Neural progenitor cell (in vitro differentiated cells): ENCODE measurements around the gene IFI27L1. TPM values are rescaled to one million over a fixed set of nuclear protein-coding genes. Genes with fewer than 3 reads are reported as not detected.

ENCODE experiments used
- DNase-seq: peaks from one replicate; pipeline ENCODE4 v3.0.0-alpha.2; 2016; ENCODE audit warnings: low spot score
- H2AFZ ChIP-seq: fragments of 200-600 bp; sonication (generic); replicated peaks from 2 replicates; pipeline ENCODE4 v1.6.1; 2016; ENCODE audit warnings: antibody characterized with exemption
- H3F3A ChIP-seq: fragments of 200-600 bp; sonication (generic); 2 replicates; pipeline ENCODE4 v1.6.1; 2016; ENCODE audit warnings: antibody characterized with exemption, low read depth
- H3K27ac ChIP-seq: fragments of 200-600 bp; sonication (generic); 2 replicates; pipeline ENCODE4 v1.5.1; 2016; ENCODE audit warnings: mild to moderate bottlenecking
- H3K27me3 ChIP-seq: fragments of 200-600 bp; sonication (generic); 2 replicates; pipeline ENCODE4 v1.6.1; 2016; ENCODE audit warnings: mild to moderate bottlenecking, moderate library complexity
- H3K36me3 ChIP-seq: fragments of 200-600 bp; sonication (generic); 2 replicates; pipeline ENCODE4 v1.5.1; 2016
- H3K4me1 ChIP-seq: fragments of 200-600 bp; sonication (generic); 2 replicates; pipeline ENCODE4 v1.6.1; 2016; ENCODE audit warnings: mixed run types
- H3K4me2 ChIP-seq: fragments of 200-600 bp; sonication (generic); 2 replicates; pipeline ENCODE4 v1.6.1; 2016
- H3K4me3 ChIP-seq: fragments of 200-600 bp; sonication (generic); 2 replicates; pipeline ENCODE4 v1.5.1; 2016
- H3K79me2 ChIP-seq: fragments of 200-600 bp; sonication (generic); 2 replicates; pipeline ENCODE4 v1.6.1; 2016; ENCODE audit warnings: low read depth
- H3K9ac ChIP-seq: fragments of 200-600 bp; sonication (generic); 2 replicates; pipeline ENCODE4 v1.6.1; 2016
- H3K9me3 ChIP-seq: fragments of 200-600 bp; sonication (generic); 2 replicates; pipeline ENCODE4 v1.5.1; 2016; ENCODE audit warnings: low read depth
- H4K20me1 ChIP-seq: fragments of 200-600 bp; sonication (generic); 2 replicates; pipeline ENCODE4 v1.6.1; 2016; ENCODE audit warnings: low read depth
- H3K27ac Mint-ChIP-seq: 3 replicates; pipeline ENCODE4 v1.8.0; 2021; ENCODE audit warnings: mixed read lengths
- H3K27me3 Mint-ChIP-seq: 2 replicates; pipeline ENCODE4 v1.8.0; 2022; ENCODE audit warnings: low read depth, mild to moderate bottlenecking, inconsistent platforms, moderate library complexity, mixed read lengths; ENCODE audit not compliant: insufficient read depth
- H3K36me3 Mint-ChIP-seq: 3 replicates; pipeline ENCODE4 v1.8.0; 2021; ENCODE audit warnings: mixed read lengths
- H3K4me1 Mint-ChIP-seq: 3 replicates; pipeline ENCODE4 v1.8.0; 2021; ENCODE audit warnings: mixed read lengths
- H3K4me3 Mint-ChIP-seq: 3 replicates; pipeline ENCODE4 v1.8.0; 2021; ENCODE audit warnings: mild to moderate bottlenecking, moderate library complexity, mixed read lengths
- H3K9me3 Mint-ChIP-seq: 3 replicates; pipeline ENCODE4 v1.8.0; 2020; ENCODE audit warnings: mixed read lengths
- CTCF ChIP-seq: fragments of 200-600 bp; sonication (generic); IDR thresholded peaks from 2 replicates; pipeline ENCODE4 v1.5.1; 2017; ENCODE audit warnings: antibody characterized with exemption, mild to moderate bottlenecking
- EZH2 ChIP-seq: fragments of 200-600 bp; sonication (generic); IDR thresholded peaks from 2 replicates; pipeline ENCODE4 v1.6.1; 2017; ENCODE audit warnings: antibody characterized with exemption, mild to moderate bottlenecking, moderate library complexity
- EZH2phosphoT487 ChIP-seq: fragments of 200-600 bp; sonication (generic); IDR thresholded peaks from 2 replicates; pipeline ENCODE4 v1.6.1; 2017; ENCODE audit warnings: antibody characterized with exemption
- total RNA-seq: library from RNA; depleted of rRNA; stranded (reverse); fragments of >200 nt; gene quantifications from 2 replicates; pipeline ENCODE4 v1.2.3, GENCODE V29; 2015; ENCODE audit warnings: low replicate concordance

IFI27L1 gene
- total RNA-seq, 1 donor from 2014 or later, result 10.8 TPM

- no peak overlapping the region for H3K4me3 ChIP-seq
- peak; percentile 57 for DNase-seq
- no peak overlapping the region for H3K4me3 Mint-ChIP-seq
- no peaks in the 10 kb centered on the region for H3F3A ChIP-seq
- no peaks in the 10 kb centered on the region for H3K9me3 ChIP-seq
- no peaks in the 10 kb centered on the region for H3K9me3 Mint-ChIP-seq
- H4K20me1 ChIP-seq, result no peaks in the 10 kb centered on the region
- no peaks in the 10 kb centered on the region for H3K36me3 ChIP-seq
- TF ChIP-seq EZH2 (no peak), EZH2phosphoT487 (no peak), CTCF (peak; percentile 53)
- H3K4me1 Mint-ChIP-seq, result peaks cover 45% of the 10 kb centered on the region
- H3K27me3 ChIP-seq, result no peaks in the 10 kb centered on the region
- H3K36me3 Mint-ChIP-seq, result peaks cover 46% of the 10 kb centered on the region
- H3K27ac ChIP-seq, result no peak overlapping the region
- peaks cover 6% of the 10 kb centered on the region for H3K27me3 Mint-ChIP-seq
- no peak overlapping the region for H2AFZ ChIP-seq
- peak overlapping the region; percentile 9 for H3K27ac Mint-ChIP-seq
- H3K4me2 ChIP-seq, result no peak overlapping the region
- no peak overlapping the region for H3K9ac ChIP-seq
- H3K4me1 ChIP-seq, result peaks cover 4% of the 10 kb centered on the region
- H3K79me2 ChIP-seq, result no peaks in the 10 kb centered on the region
Observed at GRCh38 chr14:94051115-94051514, 30.0 kb upstream of the IFI27L1 start.

- H3K36me3 Mint-ChIP-seq, result peaks cover 49% of the 10 kb centered on the region
- H3K9me3 Mint-ChIP-seq, result no peaks in the 10 kb centered on the region
- H3K27me3 ChIP-seq, result no peaks in the 10 kb centered on the region
- no peak overlapping the region for H3K4me3 ChIP-seq
- no peaks in the 10 kb centered on the region for H3K79me2 ChIP-seq
- H3K27ac Mint-ChIP-seq, result peak overlapping the region; percentile 9
- no peak overlapping the region for H3K4me3 Mint-ChIP-seq
- no peak overlapping the region for H3K27ac ChIP-seq
- no peaks in the 10 kb centered on the region for H4K20me1 ChIP-seq
- H3K27me3 Mint-ChIP-seq, result peaks cover 6% of the 10 kb centered on the region
- no peaks in the 10 kb centered on the region for H3K9me3 ChIP-seq
- peaks cover 45% of the 10 kb centered on the region for H3K4me1 Mint-ChIP-seq
- no peak overlapping the region for H3K9ac ChIP-seq
- TF ChIP-seq CTCF, result no peak
- TF ChIP-seq EZH2phosphoT487, result no peak
- no peak for TF ChIP-seq EZH2
- no peak overlapping the region for H3K4me2 ChIP-seq
- H3K36me3 ChIP-seq, result no peaks in the 10 kb centered on the region
- H3K4me1 ChIP-seq, result peaks cover 4% of the 10 kb centered on the region
- no peaks in the 10 kb centered on the region for H3F3A ChIP-seq
- DNase-seq, result no peak
- H2AFZ ChIP-seq, result no peak overlapping the region
Observed at GRCh38 chr14:94051779-94052178, 29.3 kb upstream of the IFI27L1 start.

GRCh38 chr14:94052199-94052598, 28.9 kb upstream of the IFI27L1 start:
- Histone ChIP-seq H3K27me3 (no peaks in the 10 kb centered on the region), H3K9ac (no peak overlapping the region), H3K4me2 (no peak overlapping the region), H3K9me3 (no peaks in the 10 kb centered on the region), H3F3A (no peaks in the 10 kb centered on the region), H3K4me1 (peaks cover 4% of the 10 kb centered on the region), H3K79me2 (no peaks in the 10 kb centered on the region), H3K27ac (no peak overlapping the region), H3K4me3 (no peak overlapping the region), H4K20me1 (no peaks in the 10 kb centered on the region), H3K36me3 (no peaks in the 10 kb centered on the region), H2AFZ (no peak overlapping the region)
- TF ChIP-seq EZH2 (no peak), EZH2phosphoT487 (no peak), CTCF (no peak)
- H3K27ac Mint-ChIP-seq, result no peak overlapping the region
- DNase-seq, result no peak
- H3K27me3 Mint-ChIP-seq, result peaks cover 6% of the 10 kb centered on the region
- peaks cover 42% of the 10 kb centered on the region for H3K4me1 Mint-ChIP-seq
- H3K4me3 Mint-ChIP-seq, result no peak overlapping the region
- H3K36me3 Mint-ChIP-seq, result peaks cover 50% of the 10 kb centered on the region
- no peaks in the 10 kb centered on the region for H3K9me3 Mint-ChIP-seq
